HG03457 (cell line): ENCODE measurements around the gene CNTN5.
"Not testable (repeated sequence)": the region's sequence is repeated elsewhere in the genome, so short reads cannot be mapped to it uniquely, and the experiment has no call there.

Source experiments
- ATAC-seq: cut with Tn5 transposase; IDR thresholded peaks from one replicate; pipeline ENCODE4 v1.9.1; 2021; ENCODE audit warnings: moderate number of reproducible peaks; ENCODE audit not compliant: unreplicated experiment

The CNTN5 gene

GRCh38 chr11:99268886-99269285, 248.1 kb downstream of the CNTN5 start:
- ATAC-seq = no peak

GRCh38 chr11:99271527-99271926, 250.8 kb downstream of the CNTN5 start:
- ATAC-seq = no peak

GRCh38 chr11:99275521-99275920, 254.8 kb downstream of the CNTN5 start:
- ATAC-seq = no peak

GRCh38 chr11:99277281-99277680, 256.5 kb downstream of the CNTN5 start:
- ATAC-seq = no peak

GRCh38 chr11:99279266-99279665, 258.5 kb downstream of the CNTN5 start:
- no peak for ATAC-seq

- no peak for ATAC-seq
Measured at GRCh38 chr11:99281331-99281730, 260.6 kb downstream of the CNTN5 start.

- not testable (repeated sequence) for ATAC-seq
Measured at GRCh38 chr11:99297925-99298324, 277.2 kb downstream of the CNTN5 start.

GRCh38 chr11:99307510-99308088, 286.9 kb downstream of the CNTN5 start:
- no peak for ATAC-seq

GRCh38 chr11:99311870-99312269, 291.1 kb downstream of the CNTN5 start:
- ATAC-seq = no peak

GRCh38 chr11:99316776-99317520, 296.2 kb downstream of the CNTN5 start:
- no peak for ATAC-seq

- ATAC-seq = no peak
Measured at GRCh38 chr11:99320769-99321290, 300.1 kb downstream of the CNTN5 start.

- no peak for ATAC-seq
Measured at GRCh38 chr11:99325847-99326246, 305.1 kb downstream of the CNTN5 start.

- ATAC-seq = no peak
Measured at GRCh38 chr11:99327066-99327465, 306.3 kb downstream of the CNTN5 start.

- no peak for ATAC-seq
Measured at GRCh38 chr11:99327527-99327926, 306.8 kb downstream of the CNTN5 start.

GRCh38 chr11:99333621-99334020, 312.9 kb downstream of the CNTN5 start:
- ATAC-seq = no peak

- ATAC-seq = no peak
Measured at GRCh38 chr11:99343117-99343516, 322.4 kb downstream of the CNTN5 start.

GRCh38 chr11:99349151-99349673, 328.5 kb downstream of the CNTN5 start:
- ATAC-seq = no peak

- no peak for ATAC-seq
Measured at GRCh38 chr11:99351624-99352023, 330.9 kb downstream of the CNTN5 start.

- ATAC-seq = no peak
Measured at GRCh38 chr11:99352642-99353041, 331.9 kb downstream of the CNTN5 start.

- no peak for ATAC-seq
Measured at GRCh38 chr11:99366546-99366945, 345.8 kb downstream of the CNTN5 start.

- no peak for ATAC-seq
Measured at GRCh38 chr11:99368583-99368982, 347.8 kb downstream of the CNTN5 start.

- ATAC-seq = no peak
Measured at GRCh38 chr11:99370549-99371216, 349.9 kb downstream of the CNTN5 start.
